Left ventricle myocardium inferior (tissue), 1 donor: ENCODE data around the gene GNAI3. TPM values are rescaled to one million over a fixed set of nuclear protein-coding genes. Genes with fewer than 3 reads are reported as not detected.

Experiments
- DNase-seq: peaks from one replicate; pipeline ENCODE4 v3.0.0-alpha.2; 2020
- H3K27ac ChIP-seq: fragments of 200-600 bp; replicated peaks from 2 replicates; pipeline ENCODE4 v1.8.0; 2021
- H3K27me3 ChIP-seq: fragments of 200-600 bp; 2 replicates; pipeline ENCODE4 v1.8.0; 2021; ENCODE audit warnings: low read depth
- H3K36me3 ChIP-seq: fragments of 200-600 bp; 2 replicates; pipeline ENCODE4 v1.8.0; 2021
- H3K4me1 ChIP-seq: fragments of 200-600 bp; 2 replicates; pipeline ENCODE4 v1.8.0; 2021
- H3K4me3 ChIP-seq: fragments of 200-600 bp; 2 replicates; pipeline ENCODE4 v1.8.0; 2021; ENCODE audit warnings: mild to moderate bottlenecking, moderate library complexity
- H3K9me3 ChIP-seq: fragments of 200-600 bp; replicated peaks from 2 replicates; pipeline ENCODE4 v1.8.0; 2021
- intact Hi-C: fragments of 100-400 bp; cut with micrococcal nuclease; formaldehyde crosslinking; loops from one replicate; pipeline ENCODE4 v1.11.0; 2022
- total RNA-seq: library from RNA; stranded (reverse); fragmentation: NEBNext Ultra II Directional; extraction: Animal tissue kit (Norgen Biotek cat#: 25700); gene quantifications from one replicate; pipeline ENCODE4 v1.2.1, GENCODE V29; 2021
- TF ChIP-seq, protein P1 (sequence below): fragments of 200-600 bp; IDR thresholded peaks from 2 replicates; pipeline ENCODE4 v1.8.0; 2021; ENCODE audit warnings: antibody characterized with exemption, mild to moderate bottlenecking, borderline replicate concordance
- donor health status: DM: no; HTN: yes; CAD: no; lungs with severe emphysema.

The GNAI3 gene
- total RNA-seq, 1 donor from 2014 or later: 2.0 TPM

DNA sequence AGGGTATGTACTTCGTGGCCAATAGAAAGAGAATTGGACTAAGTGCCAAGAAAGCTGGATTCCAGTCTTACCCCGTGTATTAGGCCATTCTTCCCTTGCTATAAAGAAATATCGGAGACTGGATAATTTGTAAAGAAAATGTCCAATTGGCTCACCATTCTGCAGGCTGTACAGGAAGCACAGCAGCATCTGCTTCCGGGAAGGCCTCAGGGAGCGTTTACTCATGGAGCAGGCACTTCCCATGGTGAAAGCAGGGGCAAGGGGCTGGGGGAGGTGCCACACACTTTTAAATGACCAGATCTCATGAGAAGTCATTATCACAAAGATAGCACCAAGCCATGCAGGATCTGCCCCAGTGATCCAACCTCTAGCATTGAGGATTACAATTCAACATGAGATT, 31.1 kb upstream of the GNAI3 start:
- H3K27ac ChIP-seq: no peak overlapping the region
- DNase-seq: no peak
- TF ChIP-seq, protein P1, sequence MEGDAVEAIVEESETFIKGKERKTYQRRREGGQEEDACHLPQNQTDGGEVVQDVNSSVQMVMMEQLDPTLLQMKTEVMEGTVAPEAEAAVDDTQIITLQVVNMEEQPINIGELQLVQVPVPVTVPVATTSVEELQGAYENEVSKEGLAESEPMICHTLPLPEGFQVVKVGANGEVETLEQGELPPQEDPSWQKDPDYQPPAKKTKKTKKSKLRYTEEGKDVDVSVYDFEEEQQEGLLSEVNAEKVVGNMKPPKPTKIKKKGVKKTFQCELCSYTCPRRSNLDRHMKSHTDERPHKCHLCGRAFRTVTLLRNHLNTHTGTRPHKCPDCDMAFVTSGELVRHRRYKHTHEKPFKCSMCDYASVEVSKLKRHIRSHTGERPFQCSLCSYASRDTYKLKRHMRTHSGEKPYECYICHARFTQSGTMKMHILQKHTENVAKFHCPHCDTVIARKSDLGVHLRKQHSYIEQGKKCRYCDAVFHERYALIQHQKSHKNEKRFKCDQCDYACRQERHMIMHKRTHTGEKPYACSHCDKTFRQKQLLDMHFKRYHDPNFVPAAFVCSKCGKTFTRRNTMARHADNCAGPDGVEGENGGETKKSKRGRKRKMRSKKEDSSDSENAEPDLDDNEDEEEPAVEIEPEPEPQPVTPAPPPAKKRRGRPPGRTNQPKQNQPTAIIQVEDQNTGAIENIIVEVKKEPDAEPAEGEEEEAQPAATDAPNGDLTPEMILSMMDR: no peak
- H3K4me3 ChIP-seq: no peak overlapping the region
- intact Hi-C loops: loop anchor here (10.0 kb wide), 1 partner anchor 243 kb away; no protein-coding TSS in a partner anchor
- no peaks in the 10 kb centered on the region for H3K9me3 ChIP-seq
- peaks cover 4% of the 10 kb centered on the region for H3K27me3 ChIP-seq
- peaks cover 4% of the 10 kb centered on the region for H3K4me1 ChIP-seq
- H3K36me3 ChIP-seq: no peaks in the 10 kb centered on the region

DNA sequence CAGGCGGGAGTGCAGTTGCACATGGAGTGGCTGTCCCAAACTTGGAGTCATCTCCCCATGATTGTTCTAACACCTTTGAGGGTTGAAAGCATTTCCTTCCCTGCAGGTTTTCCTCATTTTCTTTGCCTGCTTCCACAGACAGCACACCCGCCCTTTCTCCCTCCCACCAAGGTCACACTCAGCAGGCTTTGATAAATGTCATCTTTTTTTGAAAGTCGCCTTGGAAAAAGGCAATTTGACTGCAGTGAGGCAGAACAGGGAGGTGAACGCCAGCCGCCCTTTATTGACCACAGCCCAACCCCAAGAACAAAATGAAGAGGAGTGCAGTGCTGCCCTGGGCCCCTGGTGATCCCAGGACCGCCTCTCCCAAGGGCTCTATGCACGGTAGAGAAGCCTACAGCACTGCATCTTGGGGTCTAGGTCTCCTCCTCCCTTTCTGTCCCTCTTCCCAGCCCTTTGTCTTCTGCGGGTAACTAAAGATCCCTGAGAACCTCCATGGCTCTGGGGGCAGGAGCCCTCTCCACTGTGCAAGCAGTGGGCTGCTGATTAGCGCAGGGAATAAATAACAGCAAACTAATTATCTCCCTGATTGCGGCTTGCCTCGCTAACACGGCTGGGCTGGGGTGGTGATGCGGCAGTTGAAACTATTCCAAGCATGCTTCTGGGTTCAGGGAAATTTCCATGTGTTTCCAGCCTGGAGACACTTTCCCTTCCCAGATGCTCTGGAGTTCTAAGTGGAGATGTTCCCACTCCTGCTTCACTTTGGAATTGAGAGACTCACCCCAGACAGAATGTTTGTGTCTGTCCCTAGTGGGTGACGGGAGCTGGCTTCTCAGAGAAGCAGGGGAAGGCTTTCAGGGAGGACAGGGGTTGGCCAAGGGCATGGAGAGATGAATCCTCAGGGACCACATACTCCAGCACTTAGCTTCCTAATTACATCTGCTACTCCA, 27.1 kb upstream of the GNAI3 start:
- DNase-seq: no peak
- no peak overlapping the region for H3K4me3 ChIP-seq
- peak overlapping the region; percentile 11 for H3K27ac ChIP-seq
- no peaks in the 10 kb centered on the region for H3K36me3 ChIP-seq
- intact Hi-C loops: no loop called here
- TF ChIP-seq, protein P1: no peak
- no peaks in the 10 kb centered on the region for H3K9me3 ChIP-seq
- H3K4me1 ChIP-seq: peaks cover 4% of the 10 kb centered on the region
- peaks cover 4% of the 10 kb centered on the region for H3K27me3 ChIP-seq

DNA sequence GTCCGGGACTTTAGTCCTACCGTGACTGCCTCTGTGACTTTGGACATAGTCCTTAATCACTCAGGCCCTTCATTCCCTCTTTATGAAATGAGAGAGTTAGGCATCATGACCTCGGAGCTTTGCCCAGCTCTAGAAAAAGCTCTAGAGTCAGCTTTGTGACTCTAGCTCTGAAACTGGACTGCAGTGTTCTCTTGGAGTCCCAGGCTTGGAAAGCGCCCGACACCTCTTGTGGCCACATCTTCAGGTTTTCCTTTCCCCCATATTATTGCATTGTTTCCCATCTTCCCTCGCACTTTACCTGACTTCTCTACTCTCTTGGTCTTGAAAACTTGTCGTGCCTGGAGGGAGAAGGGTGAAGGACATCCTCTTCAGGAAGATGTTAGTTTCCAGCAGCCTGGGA, 26.4 kb upstream of the GNAI3 start:
- DNase-seq: no peak
- peak overlapping the region; percentile 11 for H3K27ac ChIP-seq
- intact Hi-C loops: no loop called here
- TF ChIP-seq, protein P1: no peak
- no peak overlapping the region for H3K4me3 ChIP-seq
- H3K9me3 ChIP-seq: no peaks in the 10 kb centered on the region
- H3K4me1 ChIP-seq: peaks cover 4% of the 10 kb centered on the region
- peaks cover 4% of the 10 kb centered on the region for H3K27me3 ChIP-seq
- H3K36me3 ChIP-seq: no peaks in the 10 kb centered on the region

DNA sequence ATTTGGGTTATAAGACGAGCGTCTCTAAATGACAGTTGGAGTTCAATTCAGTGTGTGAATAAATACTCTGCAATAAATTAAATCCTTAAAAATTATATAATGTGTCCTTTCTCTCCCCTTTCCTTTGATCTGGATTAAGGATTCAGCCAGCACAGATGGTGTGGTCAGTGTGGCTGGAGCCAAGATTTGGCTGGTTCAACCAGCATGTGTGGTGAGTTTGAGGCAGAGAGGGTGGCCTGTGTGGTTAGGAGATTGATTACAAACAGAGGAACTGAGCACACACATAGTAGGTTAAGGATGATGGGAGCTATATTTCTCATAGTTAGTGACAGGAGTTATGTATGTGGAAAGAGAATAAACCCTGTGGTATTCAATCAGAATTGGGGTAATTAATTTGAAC, 24.7 kb upstream of the GNAI3 start:
- Histone ChIP-seq H3K4me3 (no peak overlapping the region), H3K4me1 (no peaks in the 10 kb centered on the region), H3K27ac (no peak overlapping the region), H3K9me3 (no peaks in the 10 kb centered on the region), H3K36me3 (no peaks in the 10 kb centered on the region), H3K27me3 (peaks cover 4% of the 10 kb centered on the region)
- TF ChIP-seq, protein P1: no peak
- DNase-seq: no peak
- intact Hi-C loops: no loop called here

DNA sequence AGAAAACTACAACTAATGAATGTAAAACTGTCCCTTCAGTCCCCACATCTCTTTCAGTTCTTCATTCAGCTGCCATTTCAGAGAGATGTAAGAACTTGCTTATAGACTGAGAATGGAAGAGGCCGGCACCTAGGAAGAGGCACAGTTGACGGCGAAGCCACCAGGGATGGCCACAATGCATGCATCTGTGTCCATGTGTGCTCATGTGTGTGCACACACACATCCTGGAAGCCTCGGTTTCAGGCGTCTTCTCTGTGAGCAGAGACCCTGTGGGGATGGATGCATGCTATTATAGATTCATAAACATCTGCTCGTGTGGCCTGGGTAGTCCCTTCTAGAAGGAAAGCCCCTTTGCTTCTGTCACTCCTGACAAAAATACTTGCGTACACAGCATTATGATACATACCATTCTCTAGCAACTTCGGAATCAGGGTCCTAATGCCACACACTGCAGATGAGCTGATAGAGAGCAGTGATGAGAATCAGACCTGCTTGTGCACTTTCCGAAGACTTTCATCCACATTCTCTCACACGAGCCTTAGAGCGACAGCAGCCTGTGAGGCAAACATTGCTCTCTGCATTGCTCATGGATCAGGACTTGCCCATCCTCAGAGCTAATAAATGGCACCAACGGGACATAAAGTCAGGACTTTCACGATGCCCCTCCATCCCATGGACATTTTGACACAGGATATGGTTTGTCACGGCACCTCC, 21.2 kb upstream of the GNAI3 start:
- peaks cover 26% of the 10 kb centered on the region for H3K4me1 ChIP-seq
- H3K4me3 ChIP-seq: no peak overlapping the region
- no peak for DNase-seq
- TF ChIP-seq, protein P1: no peak
- H3K27ac ChIP-seq: no peak overlapping the region
- intact Hi-C loops: no loop called here
- H3K36me3 ChIP-seq: no peaks in the 10 kb centered on the region
- H3K27me3 ChIP-seq: no peaks in the 10 kb centered on the region
- no peaks in the 10 kb centered on the region for H3K9me3 ChIP-seq
